Esophagus squamous epithelium (tissue), 4 donors: ENCODE results near the gene KRT86.

Experiments used
- POLR2A ChIP-seq, 4 donors: fragments of 450-650 bp; IDR thresholded peaks; one replicate each; pipeline ENCODE4 v1.6.1; 2017; ENCODE audit warnings: antibody characterized with exemption in 4 of 4, mild to moderate bottlenecking in 4 of 4, moderate library complexity in 3 of 4
- TF ChIP-seq, protein P1 (sequence below), 6 experiments: fragments of 450-650 bp in 4 of 6; fragments of 200-600 bp in 2 of 6; sonication (generic) in 2 of 6; IDR thresholded peaks; one replicate each; pipeline ENCODE4 v1.5.1; 2016 to 2019; ENCODE audit warnings: antibody characterized with exemption in 6 of 6, mild to moderate bottlenecking in 4 of 6, moderate library complexity in 4 of 6

DNA sequence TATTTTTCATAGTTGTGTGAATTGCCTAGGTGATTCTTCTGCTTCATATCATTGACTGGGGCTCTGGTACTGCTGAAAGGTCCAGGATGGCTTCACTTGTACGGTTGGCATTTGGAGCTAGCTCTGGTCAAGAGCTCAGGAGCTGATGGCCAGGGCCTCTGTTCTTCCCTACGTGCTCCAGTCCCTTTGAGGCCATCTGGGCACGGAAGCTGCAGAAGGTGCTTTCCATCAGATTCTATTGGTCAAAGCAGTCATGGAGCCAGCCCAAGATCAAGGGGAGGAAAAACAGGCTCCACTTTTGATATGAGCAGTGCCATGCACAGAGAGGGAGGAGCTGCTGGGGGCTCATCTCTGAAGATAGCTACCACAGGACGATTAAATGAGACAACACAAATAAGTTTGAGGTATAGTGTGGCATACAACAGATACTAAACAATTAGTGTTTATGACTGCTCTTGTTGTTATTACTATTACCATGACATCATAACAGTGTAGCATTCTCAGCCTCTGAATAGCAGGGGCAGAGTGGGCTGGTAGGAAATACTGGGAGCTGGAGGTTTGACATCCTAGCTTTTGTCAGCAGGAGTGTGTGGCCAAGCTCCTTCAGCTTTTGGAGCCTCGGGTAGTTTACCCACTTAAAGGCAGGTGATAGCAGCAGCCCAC, 36.3 kb downstream of the KRT86 start:
- TF ChIP-seq, protein P1, sequence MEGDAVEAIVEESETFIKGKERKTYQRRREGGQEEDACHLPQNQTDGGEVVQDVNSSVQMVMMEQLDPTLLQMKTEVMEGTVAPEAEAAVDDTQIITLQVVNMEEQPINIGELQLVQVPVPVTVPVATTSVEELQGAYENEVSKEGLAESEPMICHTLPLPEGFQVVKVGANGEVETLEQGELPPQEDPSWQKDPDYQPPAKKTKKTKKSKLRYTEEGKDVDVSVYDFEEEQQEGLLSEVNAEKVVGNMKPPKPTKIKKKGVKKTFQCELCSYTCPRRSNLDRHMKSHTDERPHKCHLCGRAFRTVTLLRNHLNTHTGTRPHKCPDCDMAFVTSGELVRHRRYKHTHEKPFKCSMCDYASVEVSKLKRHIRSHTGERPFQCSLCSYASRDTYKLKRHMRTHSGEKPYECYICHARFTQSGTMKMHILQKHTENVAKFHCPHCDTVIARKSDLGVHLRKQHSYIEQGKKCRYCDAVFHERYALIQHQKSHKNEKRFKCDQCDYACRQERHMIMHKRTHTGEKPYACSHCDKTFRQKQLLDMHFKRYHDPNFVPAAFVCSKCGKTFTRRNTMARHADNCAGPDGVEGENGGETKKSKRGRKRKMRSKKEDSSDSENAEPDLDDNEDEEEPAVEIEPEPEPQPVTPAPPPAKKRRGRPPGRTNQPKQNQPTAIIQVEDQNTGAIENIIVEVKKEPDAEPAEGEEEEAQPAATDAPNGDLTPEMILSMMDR (IDR thresholded peaks at IDR 0.05), result no peak
- TF ChIP-seq POLR2A (IDR thresholded peaks at IDR 0.05), result no peak
